Endometrial microvascular endothelial cells (primary cell): Measurements from ENCODE around the gene PNLIPRP1. TPM values are rescaled to one million over a fixed set of nuclear protein-coding genes. Genes with fewer than 3 reads are reported as not detected.

Experiments used
- in situ Hi-C: cut with HindIII; loops from 2 replicates; pipeline ENCODE4 v1.10.0; 2017; ENCODE audit warnings: low sequenced_read_pairs, low pct_unique_long_range_greater_than_20kb; ENCODE audit errors: inconsistent ontology term
- total RNA-seq: library from RNA; depleted of rRNA; stranded (reverse); fragments of >200 nt; gene quantifications from one replicate; pipeline ENCODE4 v1.2.3, GENCODE V29; 2015; ENCODE audit errors: inconsistent ontology term

Gene PNLIPRP1
- total RNA-seq, 1 donor from 2014 or later, result not detected

DNA sequence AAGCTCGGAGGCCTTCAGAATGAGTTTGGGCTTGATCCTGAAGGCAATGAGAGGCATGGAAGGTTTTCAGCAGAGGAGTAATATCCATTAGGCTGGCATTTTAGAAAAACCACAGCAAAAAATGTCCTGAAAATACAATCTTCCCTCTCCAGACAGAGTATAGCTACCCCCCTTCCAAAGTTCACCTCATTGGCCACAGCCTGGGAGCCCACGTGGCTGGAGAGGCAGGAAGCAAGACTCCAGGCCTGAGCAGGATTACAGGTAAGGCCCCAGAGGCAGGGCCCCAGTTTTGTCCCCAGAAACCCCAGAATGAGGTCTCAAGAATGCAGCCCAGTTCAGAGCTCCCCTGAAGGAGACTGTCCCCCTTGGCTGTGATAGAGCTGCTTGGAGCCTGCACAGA, 5.3 kb downstream of the PNLIPRP1 start:
- in situ Hi-C loops, result no loop called here

DNA sequence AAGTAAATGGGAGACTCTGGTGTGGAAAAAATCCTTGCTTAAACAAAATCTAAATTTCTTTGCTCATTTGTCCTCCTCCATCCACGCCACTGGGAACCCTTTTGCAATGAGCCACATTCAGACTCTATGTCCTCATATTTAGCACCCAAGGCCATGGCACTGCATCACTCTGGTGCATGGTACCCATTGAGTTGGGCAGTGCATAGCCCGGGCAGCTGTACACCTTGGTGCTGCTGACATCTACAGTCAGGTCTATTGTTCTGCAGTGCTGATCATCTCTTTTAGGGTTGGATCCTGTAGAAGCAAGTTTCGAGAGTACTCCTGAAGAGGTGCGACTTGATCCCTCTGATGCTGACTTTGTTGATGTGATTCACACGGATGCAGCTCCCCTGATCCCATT, 6.8 kb downstream of the PNLIPRP1 start:
- in situ Hi-C loops, result no loop called here

DNA sequence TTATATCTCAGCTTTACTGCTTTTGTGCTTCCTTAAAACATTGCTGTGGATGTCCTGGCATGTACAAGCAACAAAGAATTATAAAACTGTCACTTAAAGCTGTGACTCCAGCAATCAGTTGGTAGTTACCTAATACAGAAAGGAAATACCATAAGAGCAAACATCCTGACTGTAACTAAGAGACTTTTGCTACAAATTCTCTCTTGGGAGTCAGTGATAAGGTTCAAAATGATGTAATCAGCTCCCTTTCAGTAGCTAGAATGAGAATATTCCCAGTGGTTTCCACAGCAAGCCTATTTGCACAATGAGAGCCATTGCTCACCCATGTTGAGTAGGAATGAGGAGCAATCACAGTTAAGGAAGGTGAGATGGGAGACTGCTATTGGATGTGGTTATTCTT, 7.6 kb downstream of the PNLIPRP1 start:
- in situ Hi-C loops, result no loop called here

DNA sequence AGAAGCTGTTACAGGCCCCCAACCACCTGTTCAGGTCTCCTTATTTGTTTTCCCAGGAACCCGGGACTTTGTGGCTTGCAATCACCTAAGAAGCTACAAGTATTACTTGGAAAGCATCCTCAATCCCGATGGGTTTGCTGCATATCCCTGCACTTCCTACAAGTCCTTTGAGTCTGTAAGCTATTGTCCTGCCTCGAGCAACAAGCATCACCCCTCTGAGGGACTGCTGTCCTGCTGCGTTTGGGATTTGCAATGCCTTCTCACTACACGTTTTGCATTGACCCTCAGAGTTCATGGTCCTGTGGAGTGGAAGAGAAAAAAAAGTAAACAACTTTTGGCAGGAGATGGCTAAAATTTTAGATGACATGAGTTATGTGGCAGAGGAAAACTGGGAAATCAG, 9.2 kb downstream of the PNLIPRP1 start:
- in situ Hi-C loops, result no loop called here

DNA sequence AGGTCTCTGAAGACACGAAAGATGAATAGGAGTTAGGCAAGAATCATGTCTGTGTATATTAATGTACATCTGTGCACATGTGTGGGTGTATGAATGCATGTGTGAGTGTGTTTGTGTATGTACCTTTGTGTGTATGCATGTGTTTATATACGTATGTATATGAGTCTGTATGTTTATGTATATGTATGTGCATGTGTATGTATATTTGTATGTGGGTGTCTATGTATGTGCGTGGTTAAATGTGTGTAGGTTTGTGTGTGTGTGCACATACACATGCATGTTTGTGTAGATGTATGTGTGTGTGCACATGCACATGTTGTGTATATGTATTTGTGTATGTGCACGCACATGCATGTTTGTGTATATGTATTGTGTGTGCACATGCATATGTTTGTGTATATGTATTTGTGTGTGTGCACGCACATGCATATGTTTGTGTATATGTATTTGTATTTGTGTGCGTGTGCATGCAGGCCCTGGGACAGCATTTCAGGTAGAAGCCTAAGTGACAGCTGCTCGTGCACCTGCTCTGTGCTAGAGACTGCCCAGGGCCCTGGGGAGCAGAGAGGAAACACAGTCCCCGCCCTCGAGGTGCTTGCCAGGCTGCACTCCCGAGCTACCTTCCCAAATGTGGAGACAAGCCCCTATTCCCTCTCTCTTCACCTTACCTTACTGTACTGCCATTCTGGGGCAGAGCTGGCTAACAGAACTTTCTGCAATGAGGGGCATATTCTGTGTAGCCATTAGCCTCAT, 12.1 kb downstream of the PNLIPRP1 start:
- in situ Hi-C loops, result no loop called here

DNA sequence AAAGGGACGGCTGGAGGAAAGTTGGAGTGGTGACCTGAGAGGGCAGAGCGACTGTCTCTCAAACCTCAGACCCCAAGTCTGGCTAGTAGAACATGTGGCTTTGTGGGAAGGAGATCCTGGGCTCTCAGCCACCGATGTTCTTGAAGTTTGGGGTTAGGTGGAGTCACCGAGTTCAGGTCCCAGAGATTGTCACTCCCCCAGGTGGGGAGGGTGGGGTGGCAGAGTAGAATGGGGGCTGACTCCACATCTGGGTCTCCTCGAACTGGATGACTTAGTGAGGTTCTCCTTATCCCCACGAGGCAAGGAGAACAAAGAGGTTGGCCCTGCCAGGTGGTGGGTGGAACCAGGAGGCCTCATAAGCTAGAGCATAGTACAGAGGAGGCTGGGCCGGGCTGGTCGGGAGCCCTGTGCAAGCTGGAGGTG, 15.3 kb downstream of the PNLIPRP1 start:
- in situ Hi-C loops, result no loop called here

DNA sequence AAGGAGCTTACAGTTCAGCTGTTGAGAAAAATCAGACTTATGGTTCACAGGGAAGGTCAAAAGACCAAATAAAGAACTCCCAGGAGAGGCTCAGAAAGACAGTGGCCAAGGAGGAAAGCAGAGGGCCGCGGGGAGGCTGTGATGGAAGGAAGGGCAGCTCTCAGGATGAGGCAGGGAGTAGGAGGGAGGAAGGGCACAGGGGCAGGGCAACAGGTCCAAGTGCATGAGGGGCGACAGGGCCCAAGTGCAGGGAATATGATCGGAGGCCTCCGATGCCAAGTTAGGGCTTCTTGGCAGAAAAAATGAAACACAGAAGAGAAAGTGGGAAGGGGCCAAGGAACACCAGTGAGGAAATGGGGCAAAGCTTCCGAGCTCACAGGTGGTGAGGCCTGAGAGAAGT, 16.6 kb downstream of the PNLIPRP1 start:
- in situ Hi-C loops, result no loop called here

DNA sequence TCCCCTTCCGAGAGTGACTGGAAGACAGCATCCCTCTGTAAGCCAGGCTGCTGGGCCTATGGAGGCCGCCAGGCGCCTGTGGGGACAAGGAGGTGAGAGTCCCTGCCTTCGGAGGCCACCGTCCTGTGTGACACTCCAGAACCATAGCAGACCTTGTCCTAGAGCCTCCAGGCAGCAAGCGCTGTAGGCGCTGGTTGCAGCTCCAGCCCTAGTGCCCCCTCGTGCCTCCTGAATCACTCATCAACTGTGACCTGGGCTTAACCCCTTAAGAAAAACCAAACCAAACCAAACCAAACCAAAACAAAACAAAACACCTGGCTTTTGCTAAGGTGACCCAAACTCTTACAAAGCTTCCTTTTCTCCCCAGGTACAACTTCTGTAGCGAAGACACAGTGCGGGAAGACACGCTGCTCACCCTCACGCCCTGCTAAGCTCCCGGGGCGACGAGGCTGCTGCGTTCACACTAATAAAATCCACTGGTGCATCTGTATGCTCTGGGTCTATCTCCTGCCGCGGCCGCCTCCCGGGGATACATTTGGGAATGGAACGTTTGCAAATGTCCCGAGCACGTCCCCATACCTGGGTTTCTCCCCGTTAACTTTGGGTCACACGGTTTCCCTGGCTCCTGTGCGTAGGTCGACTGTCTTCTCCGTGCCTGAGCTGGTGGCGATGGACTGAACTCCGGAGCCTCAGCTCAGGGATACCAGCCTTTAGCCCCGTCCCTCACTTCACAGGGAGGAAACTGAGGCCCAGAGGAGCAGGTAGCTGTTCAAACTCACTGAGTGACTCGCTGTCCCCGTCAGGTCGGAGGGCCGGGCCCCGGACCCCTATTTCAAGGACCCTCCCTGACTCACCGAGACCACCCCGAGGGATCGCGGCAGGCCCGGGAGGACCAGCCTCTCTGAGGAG, 18.2 kb downstream of the PNLIPRP1 start:
- in situ Hi-C loops, result no loop called here

DNA sequence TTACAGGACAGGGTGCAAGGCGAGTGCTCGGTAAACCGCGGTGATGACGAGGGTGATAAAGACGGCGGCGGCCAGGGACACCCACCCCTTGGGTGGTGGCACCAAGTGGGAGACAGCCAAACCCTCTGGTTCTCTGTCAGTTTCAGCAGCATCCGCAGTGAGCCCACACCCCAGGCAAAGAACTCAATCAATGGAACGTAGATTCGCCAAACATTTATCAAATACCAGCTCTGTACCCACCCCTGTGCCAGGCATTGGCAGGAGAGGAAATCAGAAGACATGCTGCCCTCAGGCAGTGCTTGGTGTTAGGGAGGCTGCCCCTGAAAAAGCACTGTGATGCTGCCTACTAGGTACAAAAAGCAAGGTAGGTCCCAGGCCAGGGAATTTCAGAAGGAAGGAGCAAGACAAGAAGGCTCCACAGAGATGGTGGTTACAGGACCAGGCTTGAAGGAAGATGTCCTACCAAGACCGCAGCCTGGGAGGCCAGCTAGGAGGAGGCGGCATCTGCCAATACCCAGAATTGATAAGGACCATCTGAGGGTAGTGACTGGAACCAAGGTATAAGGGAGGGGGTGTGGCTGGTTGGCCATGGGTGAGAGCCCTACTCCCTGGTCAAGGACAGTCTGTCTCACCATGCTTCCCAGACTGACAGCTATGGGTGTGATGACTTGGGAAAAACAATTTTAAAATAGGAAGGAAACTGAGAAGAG, 19.8 kb downstream of the PNLIPRP1 start:
- in situ Hi-C loops, result no loop called here

DNA sequence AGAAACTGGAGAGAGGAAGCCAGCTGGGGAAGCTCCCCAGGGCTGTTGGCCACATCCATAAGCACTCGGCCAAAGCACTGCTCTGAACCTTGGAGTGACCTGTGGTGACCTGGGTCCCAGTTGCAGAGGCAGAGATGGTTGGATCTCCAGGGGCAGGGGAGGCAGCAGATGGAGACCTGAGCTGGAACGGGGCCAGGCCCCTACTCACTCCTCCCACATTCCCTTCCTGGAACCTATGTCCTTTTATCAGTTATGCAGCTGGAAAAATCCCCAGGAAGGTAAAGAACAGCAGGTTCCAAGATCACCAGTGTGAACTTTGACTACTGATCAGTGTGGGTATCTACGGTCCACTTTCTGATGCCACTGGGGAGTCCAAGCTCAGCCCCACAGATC, 20.4 kb downstream of the PNLIPRP1 start:
- in situ Hi-C loops, result no loop called here

DNA sequence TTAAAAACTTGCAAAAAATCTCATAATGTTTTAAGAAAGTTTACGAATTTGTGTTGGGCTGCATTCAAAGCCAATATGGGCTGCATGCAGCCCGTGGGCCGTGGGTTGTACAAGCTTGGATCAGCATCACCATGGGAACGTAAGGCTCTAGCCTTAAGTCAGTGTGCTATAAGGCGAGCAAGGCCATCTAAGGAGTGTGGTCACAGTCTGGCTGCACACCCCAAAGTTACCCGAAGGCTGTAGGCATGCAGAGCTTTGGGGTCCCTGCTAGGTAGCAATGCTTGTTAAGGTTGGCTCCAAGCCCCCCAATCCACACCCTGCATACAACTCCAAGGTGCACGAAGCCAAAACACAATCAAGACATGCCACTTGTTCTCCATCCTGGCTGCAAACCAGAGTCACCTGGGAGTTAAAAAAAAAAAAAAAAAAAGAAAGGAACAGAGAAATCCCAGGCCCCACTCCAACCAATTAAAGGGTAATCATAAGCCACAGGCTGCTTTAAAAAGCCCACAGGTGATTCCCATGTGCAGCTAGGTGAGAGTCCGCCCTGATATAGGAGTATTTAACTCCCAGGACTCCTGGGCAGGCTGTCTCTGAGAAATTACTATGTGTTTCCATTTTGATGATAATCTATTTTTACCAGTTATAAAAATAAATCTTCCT, 21.5 kb downstream of the PNLIPRP1 start:
- in situ Hi-C loops, result no loop called here

DNA sequence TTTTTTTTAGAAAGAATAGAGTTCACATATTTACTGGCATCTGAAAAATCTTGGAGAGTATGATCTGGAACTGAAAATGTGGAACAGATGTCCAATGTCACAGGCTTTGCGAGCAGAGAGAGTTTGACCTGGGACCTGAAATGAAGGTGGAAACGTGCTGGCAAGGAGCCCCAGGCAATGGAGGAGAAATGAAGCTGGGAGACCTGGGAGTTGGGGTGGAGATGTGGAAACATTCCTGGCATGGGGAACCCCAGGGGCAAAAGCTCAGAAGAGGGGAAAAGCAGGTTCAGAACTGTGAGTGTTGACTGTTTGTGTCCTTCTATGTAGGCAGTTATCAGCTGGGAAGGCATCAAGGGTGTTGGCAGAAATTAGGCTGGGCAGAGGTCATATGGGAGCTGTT, 22.7 kb downstream of the PNLIPRP1 start:
- in situ Hi-C loops, result no loop called here

DNA sequence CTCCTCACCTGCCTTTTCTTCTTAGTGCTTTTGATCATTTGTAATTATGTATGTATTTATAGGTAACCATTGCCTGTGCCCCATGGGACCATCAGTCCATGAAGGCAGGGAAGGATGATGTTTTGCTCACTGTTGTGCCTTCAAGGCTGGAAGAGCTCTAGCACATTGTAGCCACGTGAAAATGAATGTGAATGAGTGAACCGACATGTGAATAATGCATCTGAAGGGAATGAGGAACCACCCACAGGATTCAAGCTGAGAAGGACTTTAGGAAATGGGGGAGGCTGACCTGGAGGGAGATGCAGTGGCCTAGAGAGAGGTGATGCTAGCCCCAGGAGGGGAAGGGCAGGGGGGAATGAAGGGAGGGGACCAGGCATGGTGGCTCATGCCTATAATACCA, 24.0 kb downstream of the PNLIPRP1 start:
- in situ Hi-C loops, result no loop called here

DNA sequence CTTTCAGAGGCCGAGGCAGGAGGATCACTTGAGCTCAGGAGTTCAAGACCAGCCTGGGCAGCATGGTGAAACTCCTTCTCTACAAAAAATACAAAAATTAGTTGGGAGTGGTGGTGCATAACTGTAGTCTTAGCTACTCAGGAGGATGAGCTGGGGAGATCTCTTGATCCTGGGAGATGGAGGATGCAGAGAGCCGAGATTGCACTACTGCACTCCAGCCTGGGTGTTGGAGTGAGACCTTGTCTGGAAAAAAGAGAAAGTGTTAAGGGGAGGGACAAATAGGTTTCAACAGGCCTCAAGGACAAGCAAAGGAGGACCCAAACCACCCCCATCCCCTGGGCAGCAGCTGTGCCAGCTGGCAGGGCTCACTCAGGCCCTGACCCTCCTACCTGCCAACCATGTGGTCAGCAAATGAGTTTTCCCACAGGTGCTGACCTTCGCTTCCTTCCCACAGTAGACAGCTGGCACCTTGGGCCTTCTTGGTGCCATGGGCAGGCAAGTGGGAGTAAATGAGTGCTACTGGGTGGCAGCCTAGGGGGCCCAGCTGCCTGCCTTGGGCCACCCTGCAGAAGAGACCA, 24.5 kb downstream of the PNLIPRP1 start:
- in situ Hi-C loops, result no loop called here

DNA sequence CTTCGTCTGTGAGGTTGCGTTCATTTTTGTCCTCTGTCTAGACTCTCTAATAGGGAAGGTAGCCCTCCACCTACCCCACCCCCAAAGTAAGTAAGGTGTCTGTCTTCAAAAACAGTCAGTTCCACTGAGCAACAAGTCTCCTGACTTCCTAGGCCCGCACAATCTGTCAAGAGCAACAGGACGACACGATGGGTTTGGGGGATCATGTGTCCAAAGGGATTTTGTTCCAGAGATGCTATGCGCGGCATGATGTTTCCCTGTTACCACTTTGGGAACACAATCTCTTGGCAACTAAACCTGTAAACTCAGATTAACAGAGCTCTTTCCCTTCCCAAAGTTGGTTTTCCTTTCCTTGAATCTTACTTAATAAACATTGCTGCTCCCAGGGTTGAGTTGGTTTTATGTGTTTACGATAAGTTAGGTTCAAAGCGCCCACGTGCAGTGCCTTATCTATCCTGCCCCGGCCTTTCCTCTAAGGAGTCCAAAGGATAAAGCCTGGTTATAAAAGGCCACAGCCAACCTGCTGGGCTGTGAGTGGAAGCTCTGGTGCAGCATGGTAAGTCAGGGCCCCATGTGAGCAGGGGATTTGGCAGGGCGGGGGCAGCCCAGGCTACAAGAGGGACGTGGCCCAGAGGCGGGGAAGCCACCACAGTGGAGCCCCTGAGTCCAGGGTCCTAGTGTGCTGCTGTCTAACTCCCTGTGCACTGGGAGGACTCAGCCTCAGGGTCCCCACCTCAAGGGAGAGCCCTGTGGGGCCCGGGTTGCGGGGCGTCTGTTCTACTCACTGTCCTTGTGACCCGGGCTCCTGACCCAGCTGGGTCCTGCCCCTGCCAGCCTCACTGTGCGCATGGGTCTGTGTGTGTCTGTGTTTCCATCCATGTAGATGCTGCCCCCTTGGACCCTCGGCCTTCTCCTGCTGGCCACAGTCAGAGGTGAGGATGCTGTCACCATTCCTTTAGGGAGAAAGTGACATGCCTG, 30.0 kb downstream of the PNLIPRP1 start, which contains the start of gene PNLIPRP2:
PNLIPRP2 (plus strand) TSS at position 531 of the 978 bp plus-strand sequence.
- in situ Hi-C loops, result no loop called here

DNA sequence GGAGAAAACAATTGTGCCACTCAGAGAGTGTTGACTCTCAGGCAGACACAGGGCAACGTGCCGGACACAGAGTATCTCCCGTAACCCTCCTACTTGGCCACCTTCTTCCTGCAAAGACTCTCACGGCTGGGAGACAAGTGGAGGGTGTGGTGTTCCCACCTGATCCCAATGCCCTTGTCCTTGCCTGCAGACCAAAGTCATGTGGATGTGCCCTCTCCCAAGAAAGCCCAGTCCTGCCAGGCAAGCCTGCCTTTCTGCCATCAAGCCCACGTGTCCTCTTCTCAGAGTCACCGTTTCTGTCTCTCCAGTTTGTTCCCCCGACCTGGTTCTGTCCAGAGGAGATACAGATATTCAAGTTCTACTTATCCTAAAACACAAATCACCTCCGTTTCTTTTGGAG, 30.7 kb downstream of the PNLIPRP1 start:
- in situ Hi-C loops, result no loop called here

DNA sequence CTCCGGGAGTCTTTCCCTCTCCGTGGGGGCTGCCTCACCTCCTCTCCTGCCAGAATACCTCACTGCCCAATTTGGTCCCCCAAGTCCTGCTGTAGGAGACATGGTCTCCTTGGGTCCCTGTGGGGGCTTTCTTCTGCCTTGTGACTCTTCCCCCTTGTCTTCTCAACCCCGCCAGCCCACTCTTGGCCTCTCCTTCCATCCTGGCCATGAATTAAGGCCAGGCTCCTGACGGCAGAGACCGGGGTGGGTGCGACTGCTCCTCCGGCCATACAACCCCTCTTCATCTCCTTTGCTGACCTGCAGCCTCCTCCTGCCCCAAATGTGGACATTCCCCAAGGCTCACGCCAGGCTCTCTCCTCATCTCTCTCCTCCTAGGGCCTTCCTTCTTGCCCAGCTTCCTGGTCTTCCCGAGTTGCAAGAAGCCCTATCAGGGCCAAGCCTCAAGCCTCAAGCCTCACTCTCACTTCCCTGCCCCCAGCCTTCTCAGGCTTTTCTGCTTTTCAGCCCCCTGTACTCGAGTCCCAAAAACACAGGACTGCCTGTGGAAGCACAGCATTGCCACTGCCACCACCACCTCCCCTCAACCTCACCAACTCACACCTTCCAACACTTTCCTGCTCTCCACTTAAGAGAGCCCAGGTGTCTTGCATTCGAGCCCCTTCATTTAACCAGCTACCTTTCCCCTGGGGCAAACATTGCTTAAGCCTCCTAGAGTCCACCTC, 31.3 kb downstream of the PNLIPRP1 start:
- in situ Hi-C loops, result no loop called here
